Measurements from ENCODE around the gene ELF3.

GRCh38 chr1:202063093-202063492, 52.7 kb downstream of the ELF3 start:
- no peak for TF ChIP-seq POLR2A (IDR thresholded peaks at IDR 0.05)
- TF ChIP-seq CTCF (IDR thresholded peaks at IDR 0.05 in 8 of 11, conservative IDR thresholded peaks at IDR 0.05 in 3 of 11): no peak
